ENCODE data around the gene SLC46A1. TPM values are rescaled to one million over a fixed set of nuclear protein-coding genes. Genes with fewer than 3 reads are reported as not detected.

The SLC46A1 gene
- total RNA-seq, 1 donor from 2014 or later = 5.9 TPM

DNA sequence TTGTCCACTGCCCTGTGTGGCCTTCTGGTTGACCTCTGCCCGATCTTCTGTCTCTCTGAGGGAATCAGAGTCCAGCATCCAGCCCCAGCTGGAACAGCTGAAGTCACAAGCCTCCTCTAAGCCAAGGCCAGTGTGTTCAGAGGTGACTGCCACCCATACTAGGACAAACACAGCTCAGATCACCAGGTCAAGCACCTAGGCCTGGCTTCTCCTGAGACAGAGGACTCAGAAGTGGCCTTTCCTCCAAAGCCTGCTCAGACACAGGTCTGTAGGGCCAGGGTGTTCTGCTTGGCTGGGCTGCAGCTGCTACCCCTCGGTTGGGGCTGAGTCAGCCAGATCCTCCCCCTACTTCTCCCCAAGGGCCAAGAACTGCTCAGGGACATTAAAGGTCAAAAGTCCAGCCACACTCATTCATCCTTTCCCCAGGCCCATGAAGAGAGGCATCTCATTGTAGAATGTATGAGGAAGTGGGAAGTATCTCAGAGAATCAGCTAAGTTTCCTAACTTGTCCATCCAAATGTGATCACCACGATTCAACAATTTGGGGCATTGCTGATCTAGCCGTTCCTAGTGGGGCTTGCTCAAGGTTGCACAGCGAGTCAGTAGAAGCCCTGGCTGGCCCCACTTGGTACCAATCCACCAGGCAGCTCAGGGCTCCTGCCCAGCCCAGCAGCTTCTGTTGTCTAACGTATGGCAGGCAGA lies 7.6 kb downstream of the SLC46A1 start:
- Mint-ChIP-seq H3K27me3 (ENCODE audit: unreplicated experiment) (no peaks in the 10 kb centered on the region), H3K9me3 (ENCODE audit: unreplicated experiment) (no peaks in the 10 kb centered on the region), H3K4me1 (ENCODE audit: unreplicated experiment) (peaks cover 5% of the 10 kb centered on the region), H3K4me3 (ENCODE audit: unreplicated experiment) (no peak overlapping the region), H3K36me3 (ENCODE audit: unreplicated experiment) (peaks cover 12% of the 10 kb centered on the region), H3K27ac (ENCODE audit: unreplicated experiment) (no peak overlapping the region)
- TF ChIP-seq, protein P1, sequence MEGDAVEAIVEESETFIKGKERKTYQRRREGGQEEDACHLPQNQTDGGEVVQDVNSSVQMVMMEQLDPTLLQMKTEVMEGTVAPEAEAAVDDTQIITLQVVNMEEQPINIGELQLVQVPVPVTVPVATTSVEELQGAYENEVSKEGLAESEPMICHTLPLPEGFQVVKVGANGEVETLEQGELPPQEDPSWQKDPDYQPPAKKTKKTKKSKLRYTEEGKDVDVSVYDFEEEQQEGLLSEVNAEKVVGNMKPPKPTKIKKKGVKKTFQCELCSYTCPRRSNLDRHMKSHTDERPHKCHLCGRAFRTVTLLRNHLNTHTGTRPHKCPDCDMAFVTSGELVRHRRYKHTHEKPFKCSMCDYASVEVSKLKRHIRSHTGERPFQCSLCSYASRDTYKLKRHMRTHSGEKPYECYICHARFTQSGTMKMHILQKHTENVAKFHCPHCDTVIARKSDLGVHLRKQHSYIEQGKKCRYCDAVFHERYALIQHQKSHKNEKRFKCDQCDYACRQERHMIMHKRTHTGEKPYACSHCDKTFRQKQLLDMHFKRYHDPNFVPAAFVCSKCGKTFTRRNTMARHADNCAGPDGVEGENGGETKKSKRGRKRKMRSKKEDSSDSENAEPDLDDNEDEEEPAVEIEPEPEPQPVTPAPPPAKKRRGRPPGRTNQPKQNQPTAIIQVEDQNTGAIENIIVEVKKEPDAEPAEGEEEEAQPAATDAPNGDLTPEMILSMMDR (IDR thresholded peaks at IDR 0.05) = no peak
- no peak for DNase-seq (ENCODE audit: extremely low spot score, unreplicated experiment)

DNA sequence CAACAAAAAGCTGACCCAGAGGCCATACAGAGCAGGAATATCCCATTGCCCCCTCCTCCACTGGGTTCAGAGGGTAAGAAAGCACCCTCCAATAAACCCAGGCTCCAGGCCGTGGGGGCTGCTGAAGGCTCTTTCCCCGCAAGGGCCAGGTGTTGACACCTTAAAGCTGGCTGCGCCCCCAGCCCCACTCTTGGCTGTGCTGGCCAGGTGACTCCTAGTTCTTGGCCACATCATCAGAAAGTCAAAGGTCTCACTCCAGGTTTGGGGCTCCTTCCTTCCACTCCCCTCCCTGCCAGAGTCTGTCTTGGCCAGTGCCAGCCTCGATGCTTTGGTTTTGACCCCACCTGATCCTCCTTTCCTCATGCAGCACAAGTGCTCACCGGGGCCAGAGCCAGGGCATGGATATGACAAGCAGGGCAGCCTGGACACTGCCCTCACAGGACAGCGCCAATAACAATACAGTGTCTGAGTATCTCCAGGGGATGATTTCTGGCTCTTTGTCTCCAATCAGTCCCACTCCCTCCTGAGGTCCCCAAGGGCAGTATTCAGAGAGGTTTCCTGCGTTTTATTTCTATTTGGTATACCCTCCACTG lies 8.2 kb downstream of the SLC46A1 start:
- H3K4me1 Mint-ChIP-seq (ENCODE audit: unreplicated experiment) = peaks cover 5% of the 10 kb centered on the region
- no peak for DNase-seq (ENCODE audit: extremely low spot score, unreplicated experiment)
- no peaks in the 10 kb centered on the region for H3K27me3 Mint-ChIP-seq (ENCODE audit: unreplicated experiment)
- H3K36me3 Mint-ChIP-seq (ENCODE audit: unreplicated experiment) = peaks cover 13% of the 10 kb centered on the region
- no peaks in the 10 kb centered on the region for H3K9me3 Mint-ChIP-seq (ENCODE audit: unreplicated experiment)
- TF ChIP-seq, protein P1 (IDR thresholded peaks at IDR 0.05) = no peak
- no peak overlapping the region for H3K4me3 Mint-ChIP-seq (ENCODE audit: unreplicated experiment)
- H3K27ac Mint-ChIP-seq (ENCODE audit: unreplicated experiment) = no peak overlapping the region

DNA sequence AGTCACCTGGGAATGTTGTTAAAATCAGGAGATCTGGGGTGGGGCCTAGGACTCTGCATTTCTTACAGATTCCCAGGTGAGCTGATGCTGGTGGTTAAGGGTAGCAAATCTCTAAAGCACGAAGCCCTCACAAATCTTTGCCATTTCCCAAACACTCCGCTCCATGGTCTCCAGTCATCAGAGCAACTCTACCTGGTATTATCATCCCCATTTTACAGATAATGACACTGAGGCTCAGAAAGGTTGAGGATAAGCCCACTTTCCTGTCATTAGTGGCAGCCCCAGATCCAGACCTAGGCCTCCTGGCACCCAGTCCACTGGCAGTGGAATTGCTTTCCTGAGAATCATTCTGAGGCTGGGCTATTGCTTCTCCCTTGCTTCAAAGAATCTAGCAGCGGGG lies 8.7 kb downstream of the SLC46A1 start:
- H3K36me3 Mint-ChIP-seq (ENCODE audit: unreplicated experiment) = peaks cover 13% of the 10 kb centered on the region

DNA sequence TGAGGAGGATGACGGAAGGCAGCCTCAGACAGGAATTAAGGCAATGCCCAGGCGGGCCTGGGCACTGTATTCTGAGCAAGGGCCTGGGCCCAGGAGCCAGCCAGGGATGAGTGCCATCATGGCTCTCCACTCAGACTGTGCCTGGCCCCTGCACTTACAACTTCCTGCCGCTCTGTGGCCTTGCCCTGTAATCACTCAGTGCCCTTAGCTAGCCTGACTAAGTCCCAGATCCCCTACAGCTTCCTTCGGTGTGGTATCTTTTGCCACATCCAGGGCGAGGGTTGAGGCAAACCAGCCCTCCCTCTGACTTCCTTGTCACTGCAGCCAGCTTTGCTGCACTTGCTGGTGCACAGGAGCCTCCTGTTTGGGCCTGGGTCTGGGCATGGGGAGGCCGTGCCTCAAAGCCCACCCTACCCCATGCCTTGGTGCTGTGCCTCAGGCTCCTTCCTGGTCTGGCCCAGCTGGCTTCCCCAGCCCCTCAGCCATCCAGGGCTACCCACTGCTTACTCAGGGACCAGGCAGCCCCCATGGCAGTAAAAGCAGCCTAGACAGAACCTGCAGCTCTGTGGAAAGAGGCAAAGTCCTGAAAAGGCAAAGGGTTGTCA lies 9.3 kb downstream of the SLC46A1 start:
- H3K27ac Mint-ChIP-seq (ENCODE audit: unreplicated experiment) = no peak overlapping the region
- H3K4me1 Mint-ChIP-seq (ENCODE audit: unreplicated experiment) = peaks cover 5% of the 10 kb centered on the region
- DNase-seq (ENCODE audit: extremely low spot score, unreplicated experiment) = no peak
- TF ChIP-seq, protein P1 (IDR thresholded peaks at IDR 0.05) = no peak
- H3K27me3 Mint-ChIP-seq (ENCODE audit: unreplicated experiment) = no peaks in the 10 kb centered on the region
- H3K9me3 Mint-ChIP-seq (ENCODE audit: unreplicated experiment) = no peaks in the 10 kb centered on the region
- peaks cover 13% of the 10 kb centered on the region for H3K36me3 Mint-ChIP-seq (ENCODE audit: unreplicated experiment)
- H3K4me3 Mint-ChIP-seq (ENCODE audit: unreplicated experiment) = no peak overlapping the region

More for the DNA sequence above, 8.7 kb downstream of the SLC46A1 start:
- Mint-ChIP-seq H3K9me3 (ENCODE audit: unreplicated experiment) (no peaks in the 10 kb centered on the region), H3K27ac (ENCODE audit: unreplicated experiment) (no peak overlapping the region), H3K4me1 (ENCODE audit: unreplicated experiment) (peaks cover 5% of the 10 kb centered on the region), H3K4me3 (ENCODE audit: unreplicated experiment) (no peak overlapping the region), H3K27me3 (ENCODE audit: unreplicated experiment) (no peaks in the 10 kb centered on the region)
- no peak for DNase-seq (ENCODE audit: extremely low spot score, unreplicated experiment)
- TF ChIP-seq, protein P1 (IDR thresholded peaks at IDR 0.05) = no peak

DNA sequence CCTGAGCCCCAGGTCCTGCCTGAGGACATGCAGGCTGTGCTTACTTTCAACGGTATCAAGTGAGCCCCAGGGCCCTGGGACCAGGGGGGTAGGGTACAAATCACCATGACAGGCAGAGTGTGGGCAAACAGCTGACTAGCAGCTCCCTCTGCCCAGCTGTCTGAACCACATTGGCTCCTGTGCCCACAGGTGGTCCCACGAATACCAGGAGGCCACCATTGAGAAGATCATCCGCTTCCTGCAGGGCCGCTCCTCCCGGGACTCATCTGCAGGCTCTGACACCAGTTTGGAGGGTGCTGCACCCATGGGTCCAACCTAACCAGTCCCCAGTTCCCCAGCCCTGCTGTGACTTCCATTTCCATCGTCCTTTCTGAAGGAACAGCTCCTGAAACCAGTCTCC lies 10.0 kb downstream of the SLC46A1 start:
- no peak for DNase-seq (ENCODE audit: extremely low spot score, unreplicated experiment)
- H3K27ac Mint-ChIP-seq (ENCODE audit: unreplicated experiment) = no peak overlapping the region
- H3K27me3 Mint-ChIP-seq (ENCODE audit: unreplicated experiment) = no peaks in the 10 kb centered on the region
- TF ChIP-seq, protein P1 (IDR thresholded peaks at IDR 0.05) = no peak
- peaks cover 5% of the 10 kb centered on the region for H3K4me1 Mint-ChIP-seq (ENCODE audit: unreplicated experiment)
- no peak overlapping the region for H3K4me3 Mint-ChIP-seq (ENCODE audit: unreplicated experiment)
- no peaks in the 10 kb centered on the region for H3K9me3 Mint-ChIP-seq (ENCODE audit: unreplicated experiment)
- H3K36me3 Mint-ChIP-seq (ENCODE audit: unreplicated experiment) = peaks cover 18% of the 10 kb centered on the region
